Heart right ventricle (tissue), 16 donors: ENCODE measurements around the gene SUGCT. TPM values are rescaled to one million over a fixed set of nuclear protein-coding genes. Genes with fewer than 3 reads are reported as not detected.

Experiments
- ATAC-seq, 8 donors: fragments of 200-7000 bp; cut with Tn5 transposase; one replicate each; pipeline ENCODE4 v1.9.1; 2020; ENCODE audit warnings: mild to moderate bottlenecking in 8 of 8, moderate library complexity in 8 of 8, moderate number of reproducible peaks in 1 of 8
- DNase-seq, 2 donors: peaks; one replicate each; pipeline ENCODE4 v3.0.0-alpha.2; 2020
- H3K27ac ChIP-seq, 10 donors: fragments of 200-600 bp; sonication (generic) in 2 of 10; one replicate each; pipeline versions ENCODE4 v1.5.0 to v1.8.0; 2020 to 2022; ENCODE audit warnings: mild to moderate bottlenecking in 3 of 10
- H3K27me3 ChIP-seq, 7 donors: fragments of 200-600 bp; one replicate each; pipeline ENCODE4 v1.8.0; 2021 to 2022; ENCODE audit warnings: mild to moderate bottlenecking in 2 of 7
- H3K36me3 ChIP-seq, 9 donors: fragments of 200-600 bp; sonication (generic) in 1 of 9; one replicate each; pipeline versions ENCODE4 v1.5.0 to v1.8.0; 2020 to 2022; ENCODE audit warnings: mild to moderate bottlenecking in 2 of 9
- H3K4me1 ChIP-seq, 9 donors: fragments of 200-600 bp; sonication (generic) in 1 of 9; one replicate each; pipeline versions ENCODE4 v1.5.0 to v1.8.0; 2020 to 2022; ENCODE audit warnings: mild to moderate bottlenecking in 4 of 9
- H3K4me3 ChIP-seq, 10 donors: fragments of 200-600 bp; sonication (generic) in 2 of 10; one replicate each; pipeline versions ENCODE4 v1.5.0 to v1.8.0; 2020 to 2022; ENCODE audit warnings: mild to moderate bottlenecking in 7 of 10, moderate library complexity in 2 of 10
- H3K9me3 ChIP-seq, 11 donors: fragments of 200-600 bp in 10 of 11; sonication (generic) in 2 of 11; one replicate each; pipeline versions ENCODE4 v1.5.0 to v1.8.0; 2013 to 2022; ENCODE audit warnings: mild to moderate bottlenecking in 2 of 11, control low read depth in 1 of 11, moderate library complexity in 1 of 11
- WGBS, 2 donors: extraction: QIAGEN DNeasy Blood & Tissue Kit; methylation state at CpG; one replicate each; pipeline ENCODE4 v1.1.7; 2013; ENCODE audit warnings: inconsistent platforms in 1 of 2; 5-methylcytosine and 5-hydroxymethylcytosine counted together
- intact Hi-C, 10 donors: fragments of 100-400 bp; cut with DNase I; formaldehyde crosslinking; loops; one replicate each; pipeline versions ENCODE4 v1.11.1 to v1.14.2; 2022
- polyA plus RNA-seq, 2 donors: library from polyadenylated mRNA; stranded (reverse); fragments of 200-250 nt; gene quantifications; one replicate each; pipeline ENCODE4 v1.2.3, GENCODE V29; 2013
- total RNA-seq, 10 donors: library from RNA; stranded (reverse); fragmentation: NEBNext Ultra II Directional in 3 of 10; extraction: Animal tissue kit (Norgen Biotek cat#: 25700) in 3 of 10; gene quantifications; one replicate each; pipeline versions ENCODE4 v1.2.1 to v1.2.4, GENCODE V29; 2021 to 2023
- TF ChIP-seq, protein P1 (sequence below), 9 donors: fragments of 200-600 bp; sonication (generic) in 2 of 9; IDR thresholded peaks; one replicate each; pipeline versions ENCODE4 v1.5.0 to v1.8.0; 2021 to 2022; ENCODE audit warnings: antibody characterized with exemption in 9 of 9, mild to moderate bottlenecking in 5 of 9, moderate library complexity in 1 of 9
- donor health status: Arrhythmogenic right ventricular cardiomyopathy.
- donor health status: ischemic (EF 13 %, LVEDD 7.1; RV severe dilation, severe dysfunction).
- donor health status: healthy with polysubstance abuse.
- donor health status: DM: no; HTN: yes; CAD: no.
- donor health status: DM: no; HTN: no; CAD: no.
- donor health status: ischemic (EF 25% LVEDD 6.9; RV normal size, moderate dysfunction).
- donor health status: ischemic (EF 25% LVEDD 5.7; RV mildly dilated, moderate dysfunction).
- donor health status: healthy.
- donor health status: DM: yes; HTN: yes; CAD: no.
- donor health status: Ischemic cardiomyopathy.
- donor health status: ischemic (EF 35%, LVEDD 5.7; RV mildly dilated, moderate dysfunction).
- donor health status: nonischemic (EF 11% LVEDD 7.7; RV severe dilation, severe dysfunction).
- donor health status: DM: yes; HTN: yes; CAD: no.
- donor health status: PGD.
- donor health status: ischemic (EF 29% LVEDD 5.4; RV normal size, mild dysfunction).
- donor health status: nonischemic (EF 23%, LVEDD 6.1; RV moderate dilation, normal function).

The SUGCT gene
- total and polyA plus RNA-seq, 12 donors: 1.2 to 8.1 (median 6.1) TPM

- intact Hi-C loops: loop anchor here (2.0 to 10.0 kb wide), 12 partner anchors 273 to 1395 kb away; partner anchors contain the start of gene INHBA (in 1 of the 10)
- peak in 5 of 8 donors; percentile 29 to 58 (median 45) for ATAC-seq
- no peak overlapping the region for H3K27ac ChIP-seq
These were observed 194.9 kb downstream of the SUGCT start for GRCh38 chr7:40329601-40330153.

GRCh38 chr7:40330408-40330807, 195.6 kb downstream of the SUGCT start:
- Histone ChIP-seq H3K27ac (no peak overlapping the region), H3K4me3 (no peak overlapping the region), H3K36me3 (no peaks in the 10 kb centered on the region), H3K9me3 (no peaks in the 10 kb centered on the region), H3K27me3 (no peaks in the 10 kb centered on the region), H3K4me1 (peaks cover 0 to 4% (median 0%) of the 10 kb centered on the region in 9 donors)
- intact Hi-C loops: loop anchor here in 3 of 10 donors (2.0 to 5.0 kb wide), 3 partner anchors 1380 to 1387 kb away; no protein-coding TSS in a partner anchor
- DNase-seq (no peak), ATAC-seq (no peak)
- TF ChIP-seq, protein P1, sequence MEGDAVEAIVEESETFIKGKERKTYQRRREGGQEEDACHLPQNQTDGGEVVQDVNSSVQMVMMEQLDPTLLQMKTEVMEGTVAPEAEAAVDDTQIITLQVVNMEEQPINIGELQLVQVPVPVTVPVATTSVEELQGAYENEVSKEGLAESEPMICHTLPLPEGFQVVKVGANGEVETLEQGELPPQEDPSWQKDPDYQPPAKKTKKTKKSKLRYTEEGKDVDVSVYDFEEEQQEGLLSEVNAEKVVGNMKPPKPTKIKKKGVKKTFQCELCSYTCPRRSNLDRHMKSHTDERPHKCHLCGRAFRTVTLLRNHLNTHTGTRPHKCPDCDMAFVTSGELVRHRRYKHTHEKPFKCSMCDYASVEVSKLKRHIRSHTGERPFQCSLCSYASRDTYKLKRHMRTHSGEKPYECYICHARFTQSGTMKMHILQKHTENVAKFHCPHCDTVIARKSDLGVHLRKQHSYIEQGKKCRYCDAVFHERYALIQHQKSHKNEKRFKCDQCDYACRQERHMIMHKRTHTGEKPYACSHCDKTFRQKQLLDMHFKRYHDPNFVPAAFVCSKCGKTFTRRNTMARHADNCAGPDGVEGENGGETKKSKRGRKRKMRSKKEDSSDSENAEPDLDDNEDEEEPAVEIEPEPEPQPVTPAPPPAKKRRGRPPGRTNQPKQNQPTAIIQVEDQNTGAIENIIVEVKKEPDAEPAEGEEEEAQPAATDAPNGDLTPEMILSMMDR (IDR thresholded peaks at IDR 0.05): no peak
- 83 to 89% methylated on average over 5 of the region's 5 CpGs for WGBS, 2 donors

More at GRCh38 chr7:40329601-40330153, 194.9 kb downstream of the SUGCT start:
- DNase-seq: no peak
- Histone ChIP-seq H3K4me3 (no peak overlapping the region), H3K36me3 (no peaks in the 10 kb centered on the region), H3K27me3 (no peaks in the 10 kb centered on the region), H3K9me3 (no peaks in the 10 kb centered on the region), H3K4me1 (peaks cover 0 to 4% (median 0%) of the 10 kb centered on the region in 9 donors)
- 51% methylated on average over 1 of the region's 1 CpG for WGBS, 2 donors
- TF ChIP-seq, protein P1 (IDR thresholded peaks at IDR 0.05): peak; percentile 55 to 82 (median 79)

DNA sequence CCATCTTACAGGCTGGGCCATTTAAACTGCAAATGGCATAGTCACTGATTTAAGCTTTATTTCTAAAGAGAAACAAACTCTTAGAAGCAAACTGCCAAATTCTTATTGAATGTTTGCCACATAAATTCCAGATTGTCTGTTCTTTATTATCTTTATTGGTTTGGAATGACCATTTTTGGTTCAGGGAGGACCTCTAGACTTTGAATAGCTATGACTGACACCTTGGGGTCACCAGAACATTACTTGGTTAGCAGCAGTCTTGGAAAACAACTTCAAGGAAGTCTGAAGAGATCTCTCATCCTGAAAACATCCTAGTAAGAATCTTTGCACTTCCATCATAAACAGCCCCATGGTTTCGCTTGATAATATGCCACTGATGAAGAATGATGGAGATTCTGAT, 197.1 kb downstream of the SUGCT start:
- WGBS, 2 donors: 46 to 49% methylated on average over 1 of the region's 1 CpG
- intact Hi-C loops: loop anchor here in 3 of 10 donors (2.0 to 5.0 kb wide), 3 partner anchors 1379 to 1385 kb away; no protein-coding TSS in a partner anchor
- Histone ChIP-seq H3K4me3 (no peak overlapping the region), H3K4me1 (peaks cover 0 to 4% (median 0%) of the 10 kb centered on the region in 9 donors), H3K9me3 (peaks cover 0 to 3% (median 0%) of the 10 kb centered on the region in 11 donors), H3K36me3 (no peaks in the 10 kb centered on the region), H3K27ac (no peak overlapping the region), H3K27me3 (no peaks in the 10 kb centered on the region)
- DNase-seq (no peak), ATAC-seq (no peak)
- TF ChIP-seq, protein P1 (IDR thresholded peaks at IDR 0.05): no peak

GRCh38 chr7:40332516-40332915, 197.7 kb downstream of the SUGCT start:
- Histone ChIP-seq H3K27ac (no peak overlapping the region), H3K4me1 (peaks cover 0 to 4% (median 0%) of the 10 kb centered on the region in 9 donors), H3K36me3 (no peaks in the 10 kb centered on the region), H3K9me3 (peaks cover 0 to 9% (median 0%) of the 10 kb centered on the region in 11 donors), H3K4me3 (no peak overlapping the region), H3K27me3 (no peaks in the 10 kb centered on the region)
- TF ChIP-seq, protein P1 (IDR thresholded peaks at IDR 0.05): no peak
- intact Hi-C loops: loop anchor here in 2 of 10 donors (5.0 kb wide), 2 partner anchors 1380 to 1385 kb away; no protein-coding TSS in a partner anchor
- no peak for DNase-seq
- no peak for ATAC-seq
